NCI-H524 treated with DMSO at 0.1 percent for 48 hours (cell line): Measurements from ENCODE around the gene GRK2.

Source experiments
- DNase-seq: peaks from one replicate; lab custom pipeline; 2025; lab: John Stamatoyannopoulos, UW

GRK2 gene

GRCh38 chr11:67299471-67300191 is 33.4 kb downstream of the GRK2 start:
- DNase-seq, result no peak

- no peak for DNase-seq
Measured at GRCh38 chr11:67300256-67300755, 34.0 kb downstream of the GRK2 start.

GRCh38 chr11:67300756-67301312 is 34.6 kb downstream of the GRK2 start:
- DNase-seq, result no peak

GRCh38 chr11:67301313-67301921 is 35.1 kb downstream of the GRK2 start:
- DNase-seq, result no peak

- DNase-seq, result no peak
Measured at GRCh38 chr11:67301951-67302516, 35.8 kb downstream of the GRK2 start.

- DNase-seq, result no peak
Measured at GRCh38 chr11:67302571-67303131, 36.4 kb downstream of the GRK2 start.

- DNase-seq, result no peak
Measured at GRCh38 chr11:67303132-67303834, 37.0 kb downstream of the GRK2 start, which contains the start of gene SSH3. TSS of gene SSH3 (plus strand) at chr11:67303530. CDS start at chr11:67303626, 96 bp downstream.

GRCh38 chr11:67303835-67304411 is 37.6 kb downstream of the GRK2 start:
- DNase-seq, result no peak

- no peak for DNase-seq
Measured at GRCh38 chr11:67304511-67305113, 38.3 kb downstream of the GRK2 start.

GRCh38 chr11:67306769-67307544 is 40.7 kb downstream of the GRK2 start:
- no peak for DNase-seq

GRCh38 chr11:67307545-67308001 is 41.3 kb downstream of the GRK2 start:
- no peak for DNase-seq

- DNase-seq, result no peak
Measured at GRCh38 chr11:67308031-67308866, 42.0 kb downstream of the GRK2 start.

GRCh38 chr11:67309166-67309565 is 42.9 kb downstream of the GRK2 start:
- DNase-seq, result no peak

- no peak for DNase-seq
Measured at GRCh38 chr11:67309661-67310061, 43.4 kb downstream of the GRK2 start.

GRCh38 chr11:67310246-67311050 is 44.2 kb downstream of the GRK2 start:
- no peak for DNase-seq

- no peak for DNase-seq
Measured at GRCh38 chr11:67311051-67311555, 44.8 kb downstream of the GRK2 start.

- no peak for DNase-seq
Measured at GRCh38 chr11:67311556-67312082, 45.3 kb downstream of the GRK2 start.
